H1 (cell line): Measurements from ENCODE around the gene GRID2. TPM values are rescaled to one million over a fixed set of nuclear protein-coding genes. Genes with fewer than 3 reads are reported as not detected.

Experiments
- CHD2 ChIP-seq: IDR thresholded peaks from 2 replicates; pipeline ENCODE4 v1.6.1; 2012; ENCODE audit warnings: low read length, improper control_type of control experiment
- NANOG ChIP-seq: IDR thresholded peaks from 2 replicates; pipeline ENCODE4 v1.6.1; 2011; ENCODE audit warnings: low read length, low read depth, mild to moderate bottlenecking, inconsistent platforms; ENCODE audit not compliant: insufficient read depth, poor library complexity, severe bottlenecking
- PHF8 ChIP-seq: fragments of 200-600 bp; sonication (generic); conservative IDR thresholded peaks from 2 replicates; pipeline ENCODE4 v1.7.1; 2012; ENCODE audit warnings: low read depth, mild to moderate bottlenecking, inconsistent platforms, low read length, moderate library complexity
- RBBP5 ChIP-seq: IDR thresholded peaks from 2 replicates; pipeline ENCODE4 v1.7.1; 2012; ENCODE audit warnings: low read depth, mild to moderate bottlenecking, inconsistent platforms, low read length, moderate library complexity, borderline replicate concordance
- RNF2 ChIP-seq: fragments of 200-900, 300-1000 bp; sonication (generic); IDR thresholded peaks from 2 replicates; pipeline ENCODE4 v1.7.1; 2016; ENCODE audit warnings: borderline replicate concordance, low read depth, mild to moderate bottlenecking, antibody characterized with exemption, low read length; ENCODE audit not compliant: poor library complexity, severe bottlenecking; ENCODE audit errors: missing control alignments
- SIN3A ChIP-seq, 2 experiments: IDR thresholded peaks in 1 of 2; conservative IDR thresholded peaks in 1 of 2; 2 replicates each; pipeline ENCODE4 v1.6.1; 2011 to 2012; ENCODE audit warnings: low read length in 2 of 2, improper control_type of control experiment in 1 of 2, low read depth in 1 of 2, mild to moderate bottlenecking in 1 of 2
- SUZ12 ChIP-seq: fragments of 200-600 bp; sonication (generic); IDR thresholded peaks from 2 replicates; pipeline ENCODE4 v1.6.1; 2012; ENCODE audit warnings: mild to moderate bottlenecking, inconsistent platforms, low read length, moderate library complexity, mixed read lengths
- polyA plus RNA-seq, 7 experiments: library from polyadenylated mRNA; depleted of rRNA in 3 of 7; stranded (reverse) in 5 of 7; unstranded in 2 of 7; fragments of >200 nt in 5 of 7; fragments of 200-250 nt in 2 of 7; gene quantifications; 1 replicate in 5 of 7; 2 replicates in 1 of 7; 4 replicates in 1 of 7; pipeline versions ENCODE4 v1.2.1 to v1.2.3, GENCODE V29; 2011 to 2013; ENCODE audit warnings: missing spikeins in 2 of 7, mixed read lengths in 2 of 7
- total RNA-seq: library from RNA; stranded (reverse); fragmentation: NEBNext Ultra II Directional; extraction: Animal tissue kit (Norgen Biotek cat#: 25700); gene quantifications from 2 replicates; pipeline ENCODE4 v1.2.1, GENCODE V29; 2021

GRID2 gene
- total and polyA plus RNA-seq, 2 of the 8 experiments (the other 6 are each of a cell fraction or from before 2014, with no cell fraction given), result 31.1 to 81.9 TPM

DNA sequence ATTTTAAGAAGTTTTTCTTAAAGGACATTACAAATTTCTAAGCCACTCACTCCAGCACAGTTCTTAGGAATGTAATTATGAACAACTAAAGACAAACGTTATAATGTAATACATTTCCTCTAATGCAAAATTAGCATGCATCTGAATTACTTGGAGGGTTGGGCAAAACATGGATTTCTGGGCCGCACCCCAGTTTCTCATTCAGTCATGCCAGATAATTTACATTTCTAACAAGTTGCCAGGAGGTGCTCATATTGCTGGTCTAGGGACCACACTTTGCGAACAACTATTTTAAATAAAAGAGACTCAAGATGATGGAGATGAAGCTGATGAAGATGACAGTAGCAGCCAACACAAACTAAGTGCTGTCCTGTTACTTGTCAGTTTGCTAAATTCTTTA is 840.1 kb downstream of the GRID2 start (continued):
- TF ChIP-seq NANOG (no peak), PHF8 (no peak), RNF2 (no peak), RBBP5 (no peak), SUZ12 (no peak), CHD2 (no peak), SIN3A (conservative IDR thresholded peaks at IDR 0.05 in 1 of 2, IDR thresholded peaks at IDR 0.05 in 1 of 2; ENCODE audit: low read depth in 1 of 2, low read length in 2 of 2) (no peak)
